KMS-11 (cell line): ENCODE results near the gene SAPCD2.
"Not testable (repeated sequence)": the region's sequence is repeated elsewhere in the genome, so short reads cannot be mapped to it uniquely, and the experiment has no call there.

Experiments used
- H2AFZ ChIP-seq: fragments of 200-600 bp; sonication (generic); 2 replicates; pipeline ENCODE4 v1.6.1; 2016; ENCODE audit warnings: antibody characterized with exemption, mixed run types, low read depth
- H3K27ac ChIP-seq: fragments of 200-600 bp; sonication (generic); 2 replicates; pipeline ENCODE4 v1.6.1; 2016; ENCODE audit warnings: mild to moderate bottlenecking, mixed run types
- H3K27me3 ChIP-seq: fragments of 200-600 bp; sonication (generic); 2 replicates; pipeline ENCODE4 v1.6.1; 2017; ENCODE audit warnings: mild to moderate bottlenecking, low read depth, mixed run types, moderate library complexity; ENCODE audit not compliant: insufficient read depth
- H3K36me3 ChIP-seq: fragments of 200-600 bp; sonication (generic); 2 replicates; pipeline ENCODE4 v1.6.1; 2017; ENCODE audit warnings: mild to moderate bottlenecking, mixed run types; ENCODE audit not compliant: insufficient read depth
- H3K4me1 ChIP-seq: fragments of 200-600 bp; sonication (generic); 2 replicates; pipeline ENCODE4 v1.6.1; 2016; ENCODE audit warnings: mild to moderate bottlenecking, low read depth, mixed run types; ENCODE audit not compliant: poor library complexity, severe bottlenecking
- H3K4me2 ChIP-seq: fragments of 200-600 bp; sonication (generic); 2 replicates; pipeline ENCODE4 v1.7.0; 2016; ENCODE audit warnings: mild to moderate bottlenecking, mixed run types
- H3K4me3 ChIP-seq: fragments of 200-600 bp; sonication (generic); IDR thresholded peaks from 2 replicates; pipeline ENCODE4 v1.6.1; 2017; ENCODE audit warnings: low read depth, low read length, mixed read lengths; ENCODE audit not compliant: insufficient read depth
- H3K79me2 ChIP-seq: fragments of 200-600 bp; sonication (generic); 2 replicates; pipeline ENCODE4 v1.6.1; 2016; ENCODE audit warnings: low read depth, mixed run types; ENCODE audit not compliant: insufficient read depth
- H3K9ac ChIP-seq: fragments of 200-600 bp; sonication (generic); 2 replicates; pipeline ENCODE4 v1.6.1; 2016; ENCODE audit warnings: mild to moderate bottlenecking, mixed run types
- H4K20me1 ChIP-seq: fragments of 200-600 bp; sonication (generic); 2 replicates; pipeline ENCODE4 v1.6.1; 2016; ENCODE audit warnings: mild to moderate bottlenecking, mixed run types; ENCODE audit not compliant: insufficient read depth
- TF ChIP-seq, protein P1 (sequence below): fragments of 200-600 bp; sonication (generic); conservative IDR thresholded peaks from 2 replicates; pipeline ENCODE4 v1.6.1; 2017; ENCODE audit warnings: low read depth, mild to moderate bottlenecking, antibody characterized with exemption, low read length, moderate library complexity, mixed read lengths

The SAPCD2 gene

DNA sequence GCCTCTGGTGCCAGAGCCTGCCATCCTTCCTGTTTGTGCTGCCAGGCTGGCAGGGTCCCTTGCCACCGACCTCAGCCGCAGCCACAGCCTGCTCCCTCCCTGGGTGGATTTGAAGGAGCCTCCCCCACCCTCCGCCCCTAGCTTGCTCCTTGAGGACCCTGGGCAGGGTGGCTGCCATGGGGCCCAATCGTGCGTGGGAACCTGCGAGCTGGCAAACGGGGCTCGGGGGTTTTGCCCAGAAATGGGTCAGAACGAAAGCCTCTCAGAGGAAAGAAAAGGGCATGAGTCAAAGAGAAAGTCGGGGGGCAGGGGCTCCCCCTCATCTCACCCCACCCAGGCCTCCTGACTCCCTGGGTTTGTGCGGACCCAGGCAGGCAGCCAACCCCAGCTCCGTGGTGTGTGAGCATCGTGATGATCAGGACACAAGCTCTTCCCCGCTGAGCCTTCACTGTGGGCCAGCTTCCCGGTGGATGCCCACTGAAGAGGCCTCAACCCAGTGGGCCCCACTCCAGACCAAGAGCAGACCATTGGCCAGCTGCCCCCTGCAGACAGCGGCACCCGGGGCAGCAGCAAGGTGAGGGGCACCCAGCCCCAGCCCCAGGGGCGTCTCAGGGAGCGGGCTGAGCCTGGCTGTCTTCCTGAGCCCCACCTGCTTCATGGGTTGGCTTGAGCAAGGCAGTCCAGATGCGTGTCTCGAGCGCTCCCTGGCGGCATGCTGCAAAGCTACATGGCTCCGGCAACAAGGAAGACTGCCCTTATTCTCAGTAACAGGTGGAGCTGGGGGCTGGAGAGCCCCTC is 35.4 kb downstream of the SAPCD2 start:
- peak overlapping the region; percentile 74 for H3K4me2 ChIP-seq
- no peaks in the 10 kb centered on the region for H3K36me3 ChIP-seq
- H3K27me3 ChIP-seq: peaks cover 36% of the 10 kb centered on the region
- no peaks in the 10 kb centered on the region for H3K79me2 ChIP-seq
- peak overlapping the region; percentile 76 for H2AFZ ChIP-seq
- H3K27ac ChIP-seq: no peak overlapping the region
- H3K9ac ChIP-seq: no peak overlapping the region
- no peak overlapping the region for H3K4me3 ChIP-seq
- H4K20me1 ChIP-seq: no peaks in the 10 kb centered on the region
- TF ChIP-seq, protein P1, sequence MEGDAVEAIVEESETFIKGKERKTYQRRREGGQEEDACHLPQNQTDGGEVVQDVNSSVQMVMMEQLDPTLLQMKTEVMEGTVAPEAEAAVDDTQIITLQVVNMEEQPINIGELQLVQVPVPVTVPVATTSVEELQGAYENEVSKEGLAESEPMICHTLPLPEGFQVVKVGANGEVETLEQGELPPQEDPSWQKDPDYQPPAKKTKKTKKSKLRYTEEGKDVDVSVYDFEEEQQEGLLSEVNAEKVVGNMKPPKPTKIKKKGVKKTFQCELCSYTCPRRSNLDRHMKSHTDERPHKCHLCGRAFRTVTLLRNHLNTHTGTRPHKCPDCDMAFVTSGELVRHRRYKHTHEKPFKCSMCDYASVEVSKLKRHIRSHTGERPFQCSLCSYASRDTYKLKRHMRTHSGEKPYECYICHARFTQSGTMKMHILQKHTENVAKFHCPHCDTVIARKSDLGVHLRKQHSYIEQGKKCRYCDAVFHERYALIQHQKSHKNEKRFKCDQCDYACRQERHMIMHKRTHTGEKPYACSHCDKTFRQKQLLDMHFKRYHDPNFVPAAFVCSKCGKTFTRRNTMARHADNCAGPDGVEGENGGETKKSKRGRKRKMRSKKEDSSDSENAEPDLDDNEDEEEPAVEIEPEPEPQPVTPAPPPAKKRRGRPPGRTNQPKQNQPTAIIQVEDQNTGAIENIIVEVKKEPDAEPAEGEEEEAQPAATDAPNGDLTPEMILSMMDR: peak; percentile 86
- peaks cover 28% of the 10 kb centered on the region for H3K4me1 ChIP-seq

DNA sequence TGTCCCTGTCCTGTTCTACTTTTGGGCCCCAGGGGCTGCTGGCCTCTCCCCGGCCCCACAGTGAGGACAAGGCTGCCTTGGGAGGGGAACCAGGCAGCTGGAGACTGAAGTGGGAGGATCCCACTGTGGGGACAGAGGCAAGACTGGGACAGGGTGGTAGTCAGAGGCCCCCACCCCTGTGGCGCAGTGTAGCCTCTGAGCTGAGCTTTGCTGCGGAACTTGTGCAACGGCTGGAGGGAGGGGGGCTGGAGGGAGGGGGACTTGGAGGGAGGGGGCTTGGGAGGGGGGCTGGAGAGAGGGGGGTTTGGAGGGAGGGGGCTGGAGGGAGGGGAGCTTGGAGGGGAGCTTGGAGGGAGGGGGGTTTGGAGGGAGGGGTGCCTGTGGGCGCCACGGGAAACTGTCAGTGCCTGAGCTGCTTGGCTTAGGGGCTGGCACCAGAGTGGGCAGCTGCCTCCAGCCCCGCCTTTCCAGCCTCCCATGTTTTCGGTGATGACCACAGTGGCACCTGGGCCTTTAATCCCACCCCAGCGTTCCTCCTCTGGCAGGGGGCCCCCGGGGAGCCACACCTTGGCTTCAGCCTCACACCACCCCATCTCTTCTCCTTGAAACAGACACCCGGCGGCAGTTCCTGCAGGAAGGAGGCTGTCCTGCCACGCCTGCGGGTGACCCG is 36.2 kb downstream of the SAPCD2 start:
- peak overlapping the region; percentile 76 for H2AFZ ChIP-seq
- no peak overlapping the region for H3K27ac ChIP-seq
- H3K27me3 ChIP-seq: peaks cover 29% of the 10 kb centered on the region

DNA sequence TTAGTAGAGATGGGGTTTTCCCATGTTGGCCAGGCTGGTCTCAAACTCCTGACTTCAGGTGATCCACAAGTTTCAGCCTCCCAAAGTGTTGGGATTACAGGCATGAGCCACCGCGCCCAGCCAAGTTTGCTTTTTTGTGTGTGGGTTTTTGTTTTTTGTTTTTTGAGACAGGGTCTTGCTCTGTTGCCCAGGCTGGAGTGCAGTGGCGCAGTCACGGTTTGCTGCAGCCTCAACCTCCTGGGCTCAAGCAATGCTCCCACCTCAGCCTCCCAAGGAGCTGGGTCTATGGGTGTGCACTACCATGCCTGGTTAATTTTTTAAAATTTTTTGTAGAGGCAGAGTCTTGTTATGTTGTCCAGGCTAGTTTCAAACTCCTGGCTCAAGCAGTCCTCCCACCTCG is 36.9 kb downstream of the SAPCD2 start:
- H4K20me1 ChIP-seq, H3K4me2 ChIP-seq, H3K36me3 ChIP-seq, H3K79me2 ChIP-seq, H3K9ac ChIP-seq, H3K27ac ChIP-seq, H2AFZ ChIP-seq, H3K4me3 ChIP-seq: not testable (repeated sequence)
- H3K4me1 ChIP-seq: peaks cover 42% of the 10 kb centered on the region
- H3K27me3 ChIP-seq: peaks cover 22% of the 10 kb centered on the region; the same call in 1 of the 2 replicates

More for the DNA sequence above, 36.2 kb downstream of the SAPCD2 start:
- H3K79me2 ChIP-seq: no peaks in the 10 kb centered on the region
- peak overlapping the region; percentile 74 for H3K4me2 ChIP-seq
- TF ChIP-seq, protein P1: no peak
- H3K9ac ChIP-seq: no peak overlapping the region
- no peaks in the 10 kb centered on the region for H3K36me3 ChIP-seq
- no peak overlapping the region for H3K4me3 ChIP-seq
- H3K4me1 ChIP-seq: peaks cover 35% of the 10 kb centered on the region
- no peaks in the 10 kb centered on the region for H4K20me1 ChIP-seq

DNA sequence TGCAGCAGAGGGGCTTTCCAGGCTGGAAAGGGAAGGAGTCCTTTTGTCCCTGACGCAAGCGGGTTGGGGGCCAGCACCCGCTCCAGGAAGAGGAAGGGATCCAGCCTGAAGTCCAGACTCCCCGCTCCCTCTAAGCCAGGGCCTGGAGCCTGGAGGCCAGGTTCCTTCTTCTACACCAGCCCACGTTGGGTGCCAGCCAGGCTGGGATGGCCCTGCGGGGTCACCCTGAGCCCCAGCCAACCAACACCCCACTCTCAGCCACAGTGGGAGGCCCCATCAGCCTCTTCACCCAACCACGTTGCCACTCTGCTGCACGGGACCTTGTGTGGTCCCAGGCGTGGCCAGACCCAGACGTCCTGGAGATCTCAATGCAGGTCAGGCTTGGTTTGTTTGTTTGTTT is 37.5 kb downstream of the SAPCD2 start:
- H3K4me3 ChIP-seq: no peak overlapping the region
- no peak overlapping the region for H2AFZ ChIP-seq
- TF ChIP-seq, protein P1: no peak
- no peaks in the 10 kb centered on the region for H3K79me2 ChIP-seq
- H3K36me3 ChIP-seq: no peaks in the 10 kb centered on the region
- peaks cover 16% of the 10 kb centered on the region; the same call in 1 of the 2 replicates for H3K27me3 ChIP-seq
- no peak overlapping the region for H3K9ac ChIP-seq
- no peaks in the 10 kb centered on the region for H4K20me1 ChIP-seq
- H3K4me2 ChIP-seq: no peak overlapping the region
- peaks cover 44% of the 10 kb centered on the region for H3K4me1 ChIP-seq
- H3K27ac ChIP-seq: no peak overlapping the region
